Right ventricle myocardium inferior (tissue), 1 donor: ENCODE measurements around the gene IKBKE. TPM values are rescaled to one million over a fixed set of nuclear protein-coding genes. Genes with fewer than 3 reads are reported as not detected.

ENCODE experiments used
- ATAC-seq: fragments of 200-7000 bp; cut with Tn5 transposase; one replicate; pipeline ENCODE4 v1.9.1; 2020; ENCODE audit warnings: mild to moderate bottlenecking, moderate library complexity
- DNase-seq: peaks from one replicate; pipeline ENCODE4 v3.0.0; 2021; ENCODE audit errors: missing footprints
- intact Hi-C: fragments of 100-400 bp; cut with DNase I; formaldehyde crosslinking; loops from one replicate; pipeline ENCODE4 v1.11.0; 2022
- long read RNA-seq: library from polyadenylated mRNA; unstranded; transcript quantifications from one replicate; pipeline ENCODE4 v2.0.0, GENCODE V29; 2021
- total RNA-seq: library from RNA; stranded (reverse); fragmentation: NEBNext Ultra II Directional; extraction: Animal tissue kit (Norgen Biotek cat#: 25700); gene quantifications from one replicate; pipeline ENCODE4 v1.2.1, GENCODE V29; 2021
- donor health status: DM: no; HTN: yes; CAD: no; lungs with severe emphysema.

The IKBKE gene
- total RNA-seq = 0.62 TPM
- long read RNA-seq, partial matches to known transcripts = 0 of 1 reads
- long read RNA-seq, other reads (novel, unspliced or antisense) = 1 of 1 reads

- ATAC-seq (peak; percentile 71), DNase-seq (no peak)
- intact Hi-C loops = no loop called here
Observed at GRCh38 chr1:206469933-206470691, at the start of gene IKBKE. Gene IKBKE (plus strand): TSS chr1:206470476. CDS start chr1:206473228, 2,752 bp downstream.

DNA sequence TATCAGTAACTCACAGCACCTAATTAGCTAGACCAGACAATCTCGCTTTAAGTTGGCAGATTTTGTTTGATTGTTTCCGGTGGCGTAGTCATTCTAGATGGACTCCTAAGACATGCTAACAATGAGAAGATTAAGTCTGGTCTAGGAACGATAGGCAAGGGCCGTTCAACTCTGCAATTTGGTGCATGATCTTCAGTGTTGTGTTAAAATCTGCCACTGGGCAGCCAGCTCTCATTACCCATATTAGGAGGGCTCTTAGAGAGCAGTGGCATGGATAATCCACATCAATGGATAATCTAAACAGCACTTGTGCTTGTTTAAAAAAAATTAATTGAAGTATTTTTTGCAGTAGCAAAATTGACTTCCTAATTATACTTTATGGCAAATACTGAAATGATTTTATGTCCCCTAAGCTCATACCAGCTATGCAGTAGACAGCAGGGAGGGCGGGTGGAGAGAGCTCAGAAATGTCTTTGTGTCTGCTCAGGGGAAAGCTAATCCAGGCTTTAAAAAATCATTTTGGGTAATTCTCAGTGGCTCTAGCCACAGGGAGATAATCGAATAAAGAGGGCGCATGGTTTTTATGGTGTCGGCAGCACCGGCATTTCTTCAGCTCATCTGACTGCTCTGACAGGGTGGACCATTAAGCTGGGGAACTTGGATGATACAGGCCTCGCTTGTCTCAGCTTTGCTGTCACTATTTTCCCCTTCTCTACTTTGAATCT is 48.5 kb upstream of the IKBKE start:
- intact Hi-C loops = no loop called here
- ATAC-seq (no peak), DNase-seq (no peak)

DNA sequence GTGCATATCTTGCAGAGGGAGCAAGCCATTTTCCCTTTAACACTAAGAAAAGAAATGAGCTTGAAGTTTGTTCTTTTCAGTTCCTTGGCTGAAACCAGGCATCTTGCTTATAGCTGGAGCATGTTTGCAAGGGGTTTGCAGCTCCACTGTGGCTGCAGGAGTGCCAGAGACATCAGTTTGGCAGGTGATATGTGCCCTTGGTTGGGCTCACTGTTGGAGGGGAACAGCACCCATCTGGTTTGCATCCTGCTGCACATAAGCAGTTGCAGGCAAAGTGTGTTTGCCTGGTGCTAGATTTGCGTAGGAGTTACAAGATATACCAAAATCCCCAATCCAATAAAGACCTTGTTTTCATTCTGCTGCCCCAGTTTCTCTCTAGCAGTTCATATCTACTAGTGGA is 47.8 kb upstream of the IKBKE start:
- no peak for ATAC-seq
- DNase-seq = no peak
- intact Hi-C loops = no loop called here

DNA sequence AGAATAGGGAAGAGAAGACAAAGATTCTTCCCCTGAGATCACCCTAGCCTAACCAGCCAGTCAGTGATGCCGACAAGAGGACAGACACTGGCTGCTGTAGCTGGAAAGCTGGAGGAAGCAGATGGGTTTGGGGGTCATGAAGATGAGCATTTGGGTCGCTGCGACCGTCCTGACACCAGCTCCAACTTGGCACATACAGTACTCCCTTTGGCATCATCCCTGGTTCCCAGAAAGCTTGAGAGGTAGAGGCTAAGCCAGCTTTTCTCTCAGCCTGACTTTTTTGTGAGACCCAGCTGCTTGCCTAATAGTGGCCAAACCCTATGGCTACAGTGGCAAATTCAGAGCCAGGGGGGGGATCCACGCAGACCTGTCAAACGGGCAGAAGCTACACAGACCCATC is 43.0 kb upstream of the IKBKE start:
- DNase-seq (no peak), ATAC-seq (no peak)
- intact Hi-C loops = no loop called here

DNA sequence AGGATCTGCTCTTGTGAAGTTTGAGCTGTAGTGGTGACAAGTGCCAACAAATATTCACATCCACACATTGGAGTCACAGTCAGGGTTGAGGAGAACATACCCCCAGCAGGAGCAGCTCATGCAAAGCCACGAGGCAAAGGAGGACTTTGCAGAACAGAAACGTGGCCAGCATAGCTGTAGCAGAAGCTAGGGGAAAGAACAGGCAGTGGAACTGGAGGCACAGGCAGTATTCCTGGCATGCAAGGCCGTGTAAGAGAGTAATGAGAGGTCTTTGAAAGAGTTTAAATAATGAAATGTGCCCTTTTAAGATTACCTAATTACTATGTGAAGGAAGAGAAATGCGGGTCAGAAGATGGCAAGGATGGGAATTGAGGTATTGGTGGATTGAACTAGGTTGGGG is 40.9 kb upstream of the IKBKE start:
- ATAC-seq (no peak), DNase-seq (no peak)
- intact Hi-C loops = no loop called here

DNA sequence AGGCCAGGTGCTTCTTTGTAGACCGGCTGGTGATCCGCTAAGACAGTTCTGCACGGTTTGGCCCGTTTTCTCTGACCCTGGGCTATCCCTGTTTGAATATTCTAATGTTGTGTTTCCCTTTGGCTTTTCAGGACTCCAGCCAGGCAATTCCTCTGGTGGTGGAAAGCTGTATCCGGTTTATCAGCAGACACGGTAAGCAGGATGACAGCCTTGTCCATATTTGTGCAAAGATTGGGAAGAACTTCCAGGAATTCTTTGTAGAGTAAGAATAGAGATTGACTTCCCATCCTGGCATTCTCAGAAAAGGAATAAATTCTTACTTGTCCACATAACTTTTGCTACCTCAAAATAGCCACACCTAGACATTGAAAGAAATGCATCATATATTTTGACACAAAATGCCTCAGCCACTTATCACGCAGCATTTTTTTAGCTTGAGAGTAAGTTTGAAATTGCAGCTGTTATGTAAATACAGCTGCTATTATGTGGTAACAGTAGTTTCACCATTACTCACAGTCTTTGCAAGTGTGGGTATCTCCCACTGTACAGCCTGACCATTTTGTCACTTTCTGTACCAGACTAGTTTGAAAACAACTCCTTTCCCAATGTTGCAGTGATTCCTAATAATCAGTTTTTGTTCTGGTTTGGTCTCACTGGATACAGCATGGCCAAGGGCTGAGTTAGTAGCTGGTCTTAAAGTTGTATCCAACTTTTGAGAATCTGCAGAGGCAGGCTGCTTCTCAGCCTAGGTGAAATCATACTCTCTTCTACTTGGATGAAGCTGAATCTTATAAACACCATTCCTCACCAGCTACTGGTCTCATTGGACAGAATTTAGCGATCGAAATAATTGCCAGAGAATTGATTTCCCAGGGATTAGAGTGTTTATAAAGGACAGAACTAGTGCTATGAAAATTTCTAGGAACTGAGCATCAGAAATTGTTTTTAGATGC is 40.0 kb upstream of the IKBKE start:
- DNase-seq (no peak), ATAC-seq (no peak)
- intact Hi-C loops = no loop called here

GRCh38 chr1:206435445-206435844 is 34.8 kb upstream of the IKBKE start:
- DNase-seq (no peak), ATAC-seq (no peak)
- intact Hi-C loops = no loop called here

DNA sequence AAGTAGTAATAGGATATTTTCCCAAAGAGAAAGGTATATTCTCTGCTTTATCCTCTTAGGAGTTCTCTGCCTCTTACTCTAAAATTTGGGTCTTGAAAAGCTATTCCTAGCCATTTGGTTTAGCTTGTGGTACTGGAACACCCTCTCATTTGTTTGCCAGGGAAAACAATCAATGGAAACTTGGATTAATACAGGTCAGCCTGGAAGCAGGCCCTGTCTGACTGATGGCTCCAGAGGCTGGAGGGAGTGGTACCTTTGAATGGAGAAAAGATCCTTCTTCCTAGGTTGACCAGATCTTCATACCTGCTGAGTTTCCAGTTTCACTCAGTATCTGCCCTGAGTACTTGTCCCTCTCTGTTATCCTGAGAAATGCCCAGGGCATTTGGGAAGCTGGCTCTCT is 31.7 kb upstream of the IKBKE start:
- ATAC-seq (no peak), DNase-seq (no peak)
- intact Hi-C loops = no loop called here

DNA sequence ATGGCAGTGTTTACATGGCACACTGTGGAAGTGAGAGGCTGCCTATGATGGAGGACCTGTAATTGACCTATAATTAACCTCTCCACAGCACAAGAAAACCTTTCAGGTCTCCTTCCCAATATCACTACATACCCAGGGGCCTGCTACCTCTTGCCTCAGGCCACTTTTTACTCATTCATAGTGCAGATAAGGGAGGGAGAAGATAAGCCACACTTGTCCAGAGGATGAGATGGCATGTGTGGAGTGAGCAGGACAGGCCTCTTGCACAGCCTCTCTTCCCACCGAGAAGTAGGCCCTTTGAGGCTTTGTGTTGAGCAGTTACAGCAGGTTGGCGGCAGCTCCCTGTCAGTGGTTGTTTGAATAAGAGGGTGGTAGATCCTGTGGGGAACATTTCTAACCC is 31.1 kb upstream of the IKBKE start:
- no peak for DNase-seq
- no peak for ATAC-seq
- intact Hi-C loops = no loop called here

- intact Hi-C loops = no loop called here
- ATAC-seq = no peak
- no peak for DNase-seq
Observed at GRCh38 chr1:206441336-206441967, 28.8 kb upstream of the IKBKE start.

- ATAC-seq (no peak), DNase-seq (no peak)
- intact Hi-C loops = no loop called here
Observed at GRCh38 chr1:206442101-206442500, 28.2 kb upstream of the IKBKE start.

DNA sequence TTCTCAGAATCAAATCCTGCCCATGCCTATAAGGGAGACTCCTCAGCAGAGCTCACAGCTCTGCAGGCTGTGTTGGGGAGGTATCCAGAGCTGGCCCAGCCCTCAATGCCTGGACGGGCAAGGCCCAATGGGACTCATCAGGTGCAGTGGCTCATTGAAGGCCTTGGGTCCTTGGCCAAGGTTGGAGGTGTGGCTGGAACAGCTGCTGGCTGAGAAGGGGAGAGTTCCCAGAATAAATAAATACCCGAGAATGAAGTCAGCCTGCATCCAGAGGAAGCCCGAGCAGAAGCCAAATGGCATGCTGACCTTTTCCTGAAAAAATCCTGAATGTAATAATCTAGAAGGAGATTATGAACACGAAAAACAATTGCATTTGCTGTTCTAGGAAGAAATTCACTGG is 25.2 kb upstream of the IKBKE start:
- intact Hi-C loops = no loop called here
- peak; percentile 75 for DNase-seq

DNA sequence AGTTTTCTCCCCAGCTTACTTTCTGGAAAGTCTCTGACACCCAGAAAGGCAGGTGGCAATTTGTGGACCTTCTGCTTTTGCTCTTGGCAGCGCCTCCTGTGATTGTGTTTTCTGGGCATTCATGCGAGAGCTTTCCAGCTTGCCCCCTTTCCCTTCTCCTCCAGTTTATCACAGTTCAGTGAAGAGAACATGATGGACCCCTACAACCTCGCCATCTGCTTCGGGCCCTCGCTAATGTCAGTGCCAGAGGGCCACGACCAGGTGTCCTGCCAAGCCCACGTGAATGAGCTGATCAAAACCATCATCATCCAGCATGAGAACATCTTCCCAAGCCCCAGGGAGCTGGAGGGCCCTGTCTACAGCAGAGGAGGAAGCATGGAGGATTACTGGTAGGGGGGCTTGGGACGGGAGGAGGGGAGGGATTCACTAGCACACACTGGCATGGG is 24.3 kb upstream of the IKBKE start:
- DNase-seq (no peak), ATAC-seq (no peak)
- intact Hi-C loops = no loop called here

More for the DNA sequence above, 25.2 kb upstream of the IKBKE start:
- peak; percentile 81 for ATAC-seq

GRCh38 chr1:206446688-206447421 is 23.4 kb upstream of the IKBKE start:
- ATAC-seq (no peak), DNase-seq (no peak)
- intact Hi-C loops = no loop called here

GRCh38 chr1:206447422-206447765 is 22.9 kb upstream of the IKBKE start:
- no peak for DNase-seq
- intact Hi-C loops = no loop called here
- ATAC-seq = no peak

GRCh38 chr1:206447792-206448191 is 22.5 kb upstream of the IKBKE start:
- DNase-seq (no peak), ATAC-seq (no peak)
- intact Hi-C loops = no loop called here

DNA sequence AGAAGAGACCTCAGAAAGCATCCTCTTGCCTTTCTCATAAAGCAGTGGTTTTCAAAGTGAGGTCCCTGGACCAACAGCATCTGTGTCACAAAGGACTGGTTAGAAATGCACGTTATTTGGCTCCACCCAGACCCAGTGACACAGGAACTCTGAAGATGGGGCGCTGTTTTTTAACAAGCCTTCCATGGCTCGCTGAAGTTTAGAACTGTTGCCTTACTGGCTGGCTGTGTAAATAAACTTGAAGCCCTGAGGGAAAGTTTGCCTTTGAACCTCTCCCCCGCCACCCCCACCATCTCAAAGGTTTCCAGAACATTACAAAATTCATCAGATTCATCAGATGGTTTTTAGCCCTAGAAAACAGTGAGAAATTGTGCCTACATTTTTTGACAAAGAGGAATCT is 21.8 kb upstream of the IKBKE start:
- intact Hi-C loops = no loop called here
- ATAC-seq (no peak), DNase-seq (no peak)

DNA sequence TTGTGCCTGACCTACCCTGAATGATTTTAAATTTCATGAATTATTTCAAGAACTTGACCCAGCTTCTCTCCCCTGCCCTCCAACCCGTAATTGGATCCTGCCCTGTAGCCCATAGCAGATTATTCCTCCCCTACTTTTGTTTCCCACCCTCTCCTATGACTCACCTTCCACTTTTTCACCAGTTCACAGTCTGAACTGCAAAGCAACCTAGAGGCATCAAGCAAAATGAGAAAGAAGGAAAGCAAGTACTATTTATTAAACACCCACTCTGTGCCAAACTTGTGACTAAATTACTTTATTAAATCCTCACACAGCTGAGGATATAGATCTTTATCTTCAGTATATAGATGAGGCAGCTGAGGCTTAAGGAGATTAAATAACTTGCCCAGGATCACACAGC is 20.7 kb upstream of the IKBKE start:
- DNase-seq = no peak
- ATAC-seq = no peak
- intact Hi-C loops = no loop called here
